Bronchus fibroblast of lung (primary cell): ENCODE data around the gene ASCL5. TPM values are rescaled to one million over a fixed set of nuclear protein-coding genes. Genes with fewer than 3 reads are reported as not detected.

Experiments used
- total RNA-seq: library from RNA; depleted of rRNA; stranded (reverse); fragments of >200 nt; gene quantifications from 2 replicates; pipeline ENCODE4 v1.2.3, GENCODE V29; 2015

ASCL5 gene, protein sequence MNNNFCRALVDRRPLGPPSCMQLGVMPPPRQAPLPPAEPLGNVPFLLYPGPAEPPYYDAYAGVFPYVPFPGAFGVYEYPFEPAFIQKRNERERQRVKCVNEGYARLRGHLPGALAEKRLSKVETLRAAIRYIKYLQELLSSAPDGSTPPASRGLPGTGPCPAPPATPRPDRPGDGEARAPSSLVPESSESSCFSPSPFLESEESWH
- under 0.01 TPM in 1 of 2 replicates, not detected in the other for total RNA-seq

DNA sequence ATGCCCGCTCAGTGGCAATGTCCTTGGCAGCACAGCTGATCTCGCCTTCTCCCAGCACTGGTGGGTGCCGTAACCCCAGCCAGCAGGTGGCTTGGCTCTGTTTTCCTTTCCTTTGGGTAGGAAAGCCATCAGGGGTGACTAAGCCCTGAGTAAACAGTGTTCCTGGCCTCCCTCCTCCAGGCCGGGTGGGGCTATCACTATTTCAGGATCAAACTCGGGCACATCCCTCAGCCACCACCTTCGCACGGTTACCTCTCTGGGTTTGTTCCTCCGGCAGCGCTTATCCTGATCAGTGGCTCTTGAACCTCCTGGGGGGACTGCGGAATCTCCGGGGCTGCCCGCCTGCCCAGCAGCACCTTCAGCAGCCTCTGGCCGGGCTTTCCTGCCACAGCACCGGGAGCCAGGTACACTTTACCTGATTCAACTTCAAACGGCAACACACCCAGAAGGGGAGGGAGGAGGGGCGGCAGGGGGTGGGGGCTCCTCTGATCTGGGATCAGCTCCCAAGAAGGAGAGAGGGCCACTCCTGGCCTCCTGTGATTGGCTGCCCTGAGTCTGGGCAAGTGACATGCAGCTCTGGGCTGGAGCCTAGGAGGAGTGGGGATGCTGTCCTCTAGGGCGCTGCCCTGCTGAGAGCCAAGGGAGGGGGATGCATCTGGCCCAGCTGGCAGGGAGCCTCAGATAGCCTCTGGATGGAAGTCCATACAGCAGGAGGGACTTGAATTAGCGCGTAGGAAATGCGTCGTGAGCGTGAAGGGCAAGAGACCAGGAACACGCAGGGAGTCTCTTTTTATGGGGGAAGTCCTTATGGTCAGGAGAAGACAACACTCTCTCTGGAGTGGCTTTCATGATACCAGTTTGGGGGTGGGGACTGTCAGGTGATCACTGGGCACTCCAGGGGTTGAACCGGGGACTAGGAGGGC is at the start of gene ASCL5:
Gene ASCL5 (minus strand): TSS at position 353 of the 923 bp plus-strand sequence. CDS start 11,812 bp downstream, outside the sequence.

DNA sequence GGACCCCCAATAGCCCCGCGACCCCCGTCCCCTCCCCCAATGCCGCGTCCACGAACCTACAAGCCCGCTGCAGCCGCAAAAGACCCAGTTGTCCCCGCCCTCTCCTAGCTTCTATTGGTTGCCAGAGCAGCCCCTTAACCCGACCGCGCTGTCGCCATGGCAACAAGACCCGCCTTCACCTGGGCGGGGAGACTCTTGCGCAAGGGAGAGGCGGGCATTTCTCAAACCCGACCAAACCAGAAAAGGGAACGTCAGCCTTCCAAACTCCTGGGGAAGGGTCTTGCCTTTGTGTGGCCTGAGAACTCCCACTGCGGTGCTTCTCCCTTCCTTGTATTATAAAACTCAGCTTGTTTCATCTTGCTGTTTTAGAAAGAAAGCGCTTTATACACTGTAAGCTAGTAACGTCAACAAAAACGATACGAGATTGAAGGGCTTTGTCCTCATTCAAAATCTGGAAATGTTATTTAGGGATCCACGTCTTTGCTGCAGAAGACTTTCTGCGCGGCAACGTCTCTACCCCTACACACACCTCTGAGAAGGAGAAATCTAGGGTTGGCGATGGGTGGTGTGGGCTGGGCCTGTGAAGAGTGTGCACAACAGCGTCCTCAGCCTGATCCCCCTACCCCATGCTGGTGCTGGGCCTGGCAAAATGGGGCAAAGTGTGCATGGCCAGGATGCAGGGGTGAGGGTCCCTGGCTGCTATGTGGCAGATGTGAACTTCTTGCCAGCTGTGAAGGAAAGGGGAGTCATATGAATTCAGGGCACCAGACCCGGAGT is 27.6 kb upstream of the ASCL5 start, which contains the start of gene TMEM9:
Gene TMEM9 (minus strand): TSS at position 86 of the 777 bp plus-strand sequence. CDS start 551 bp downstream, outside the sequence.

DNA sequence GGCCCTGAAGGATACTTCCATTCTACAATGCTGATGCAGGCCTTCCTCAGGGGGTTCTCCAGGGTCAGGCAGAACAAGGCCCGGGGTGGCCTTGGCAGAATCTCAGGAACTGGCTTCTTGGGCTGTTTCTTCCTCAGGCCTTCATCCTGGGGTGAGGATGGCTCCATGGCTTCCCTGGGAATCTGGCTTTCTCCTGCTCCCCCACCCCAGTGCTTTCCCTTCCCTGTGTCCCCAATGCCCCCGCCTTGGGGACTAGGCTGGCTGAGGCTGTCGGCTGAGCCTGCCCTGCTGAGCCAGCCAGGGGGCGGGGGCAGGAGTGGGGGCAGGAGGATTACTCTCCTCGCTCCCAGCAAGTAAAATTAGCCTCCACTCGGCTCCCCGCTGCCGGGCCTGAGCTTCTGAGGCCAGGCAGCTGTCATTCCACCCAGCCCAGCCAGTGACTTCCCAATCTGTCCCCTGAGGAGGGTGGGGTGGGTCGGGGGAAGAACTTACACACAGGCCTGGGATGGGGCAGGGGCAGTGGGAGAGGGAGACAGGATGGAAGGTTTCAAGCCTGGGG is 14.7 kb downstream of the ASCL5 start, which contains the start of gene CACNA1S:
Gene CACNA1S (minus strand): TSS at position 254 of the 559 bp plus-strand sequence. CDS start 87 bp downstream, at position 167.

Other genes with a start within 250 kb of the ASCL5 start
- gene INAVA, start 232.3 kb downstream of the ASCL5 start, total RNA-seq, result 0.34 and 2.5 TPM in 2 replicates
- gene KIF21B, start 103.5 kb downstream of the ASCL5 start, total RNA-seq, result 3.0 and 3.3 TPM in 2 replicates
- not detected in 2 replicates for gene CACNA1S, start 14.8 kb downstream of the ASCL5 start, total RNA-seq
- 78.0 and 80.6 TPM in 2 replicates for gene TMEM9, start 27.3 kb upstream of the ASCL5 start, total RNA-seq
- not detected in 2 replicates for gene IGFN1, start 63.6 kb upstream of the ASCL5 start, total RNA-seq
- gene PKP1, start 156.3 kb upstream of the ASCL5 start, total RNA-seq, result under 0.01 TPM in 1 of 2 replicates, not detected in the other